HepG2 (cell line): Measurements from ENCODE around the gene NFATC3. TPM values are rescaled to one million over a fixed set of nuclear protein-coding genes. Genes with fewer than 3 reads are reported as not detected.

Experiments used
- FOSL2 ChIP-seq: sonication (generic); formaldehyde crosslinking; IDR thresholded peaks from 2 replicates; pipeline ENCODE4 v1.4.0; 2020; ENCODE audit warnings: missing genetic modification reagents
- FOXK1 ChIP-seq: sonication (generic); formaldehyde crosslinking; IDR thresholded peaks from 2 replicates; pipeline ENCODE4 v1.4.0; 2020; ENCODE audit warnings: low read depth, missing genetic modification reagents, borderline replicate concordance
- IKZF4 ChIP-seq: sonication (generic); formaldehyde crosslinking; IDR thresholded peaks from 2 replicates; pipeline ENCODE4 v1.5.1; 2020; ENCODE audit warnings: borderline replicate concordance, mild to moderate bottlenecking, low read depth, missing genetic modification reagents; ENCODE audit errors: not compliant biosample characterization
- KDM5A ChIP-seq: fragments of 200-600 bp; sonication (generic); IDR thresholded peaks from 2 replicates; pipeline ENCODE4 v1.7.0; 2018; ENCODE audit warnings: antibody characterized with exemption, mild to moderate bottlenecking, low read length, borderline replicate concordance
- PTBP1 ChIP-seq: fragments of 200-400 bp; formaldehyde crosslinking; IDR thresholded peaks from 2 replicates; pipeline ENCODE4 v1.6.1; 2018; ENCODE audit warnings: low read length, low read depth; ENCODE audit not compliant: poor library complexity, severe bottlenecking
- SMC3 ChIP-seq: IDR thresholded peaks from 2 replicates; pipeline ENCODE4 v1.6.1; 2011; ENCODE audit warnings: low read length, improper control_type of control experiment
- TCF7 ChIP-seq: sonication (generic); IDR thresholded peaks from 2 replicates; pipeline ENCODE4 v1.6.1; 2016; ENCODE audit warnings: antibody characterized with exemption, low read depth
- ZNF441 ChIP-seq: sonication (generic); formaldehyde crosslinking; IDR thresholded peaks from 2 replicates; pipeline ENCODE4 v1.7.0; 2021; ENCODE audit warnings: missing genetic modification reagents, borderline replicate concordance
- ZNF460 ChIP-seq: sonication (generic); formaldehyde crosslinking; IDR thresholded peaks from 2 replicates; pipeline ENCODE4 v1.5.1; 2020; ENCODE audit warnings: missing genetic modification reagents, mild to moderate bottlenecking, borderline replicate concordance
- ZNF563 ChIP-seq: sonication (generic); formaldehyde crosslinking; IDR thresholded peaks from 2 replicates; pipeline ENCODE4 v1.8.0; 2022; ENCODE audit warnings: mild to moderate bottlenecking, moderate library complexity, missing genetic modification reagents
- ZNF703 ChIP-seq: sonication (generic); formaldehyde crosslinking; IDR thresholded peaks from 2 replicates; pipeline ENCODE4 v1.5.1; 2020; ENCODE audit warnings: missing genetic modification reagents, mild to moderate bottlenecking, moderate library complexity, borderline replicate concordance
- ZNF713 ChIP-seq: sonication (generic); formaldehyde crosslinking; IDR thresholded peaks from 2 replicates; pipeline ENCODE4 v1.4.0; 2020; ENCODE audit warnings: mild to moderate bottlenecking, missing genetic modification reagents
- ZSCAN22 ChIP-seq: sonication (generic); formaldehyde crosslinking; IDR thresholded peaks from 2 replicates; pipeline ENCODE4 v1.4.0; 2020; ENCODE audit warnings: mild to moderate bottlenecking, missing genetic modification reagents
- polyA plus RNA-seq, 8 experiments: library from polyadenylated mRNA; depleted of rRNA in 3 of 8; stranded (reverse) in 7 of 8; unstranded in 1 of 8; fragments of >200 nt; fragmentation: Illumina TruSeq in 4 of 8; extraction: Trizol in 4 of 8; gene quantifications; 2 replicates each; pipeline versions ENCODE4 v1.2.1 to v1.2.3, GENCODE V29; 2011 to 2016; ENCODE audit warnings: low read depth in 4 of 8, missing spikeins in 1 of 8, mixed read lengths in 1 of 8; ENCODE audit not compliant: insufficient read depth in 1 of 8
- total RNA-seq, 5 experiments: library from RNA; depleted of rRNA; stranded (reverse); fragments of >200 nt; fragmentation: Illumina TruSeq; extraction: Trizol; gene quantifications; 2 replicates each; pipeline ENCODE4 v1.2.3, GENCODE V29; 2016; ENCODE audit warnings: low read depth in 1 of 5
- TF ChIP-seq, protein P1 (sequence below): sonication (generic); formaldehyde crosslinking; IDR thresholded peaks from 2 replicates; pipeline ENCODE4 v1.5.0; 2020; ENCODE audit warnings: mild to moderate bottlenecking, missing genetic modification reagents
- TF ChIP-seq, protein P2 (sequence below): sonication (generic); formaldehyde crosslinking; IDR thresholded peaks from 2 replicates; pipeline ENCODE4 v1.4.0; 2020; ENCODE audit warnings: missing genetic modification reagents
- TF ChIP-seq, protein P3 (sequence below): sonication (generic); formaldehyde crosslinking; IDR thresholded peaks from 2 replicates; pipeline ENCODE4 v1.4.0; 2020; ENCODE audit warnings: missing genetic modification reagents
- TF ChIP-seq, protein P4 (sequence below): sonication (generic); formaldehyde crosslinking; IDR thresholded peaks from 2 replicates; pipeline ENCODE4 v1.9.0; 2022; ENCODE audit warnings: low read depth, missing genetic modification reagents
- TF ChIP-seq, protein P5 (sequence below): sonication (generic); formaldehyde crosslinking; IDR thresholded peaks from 2 replicates; pipeline ENCODE4 v1.9.0; 2021; ENCODE audit warnings: missing genetic modification reagents, borderline replicate concordance

The NFATC3 gene
- total and polyA plus RNA-seq, 2 of the 13 experiments (the other 11 are each of a cell fraction or from before 2014, with no cell fraction given): 52.6 to 62.7 TPM

DNA sequence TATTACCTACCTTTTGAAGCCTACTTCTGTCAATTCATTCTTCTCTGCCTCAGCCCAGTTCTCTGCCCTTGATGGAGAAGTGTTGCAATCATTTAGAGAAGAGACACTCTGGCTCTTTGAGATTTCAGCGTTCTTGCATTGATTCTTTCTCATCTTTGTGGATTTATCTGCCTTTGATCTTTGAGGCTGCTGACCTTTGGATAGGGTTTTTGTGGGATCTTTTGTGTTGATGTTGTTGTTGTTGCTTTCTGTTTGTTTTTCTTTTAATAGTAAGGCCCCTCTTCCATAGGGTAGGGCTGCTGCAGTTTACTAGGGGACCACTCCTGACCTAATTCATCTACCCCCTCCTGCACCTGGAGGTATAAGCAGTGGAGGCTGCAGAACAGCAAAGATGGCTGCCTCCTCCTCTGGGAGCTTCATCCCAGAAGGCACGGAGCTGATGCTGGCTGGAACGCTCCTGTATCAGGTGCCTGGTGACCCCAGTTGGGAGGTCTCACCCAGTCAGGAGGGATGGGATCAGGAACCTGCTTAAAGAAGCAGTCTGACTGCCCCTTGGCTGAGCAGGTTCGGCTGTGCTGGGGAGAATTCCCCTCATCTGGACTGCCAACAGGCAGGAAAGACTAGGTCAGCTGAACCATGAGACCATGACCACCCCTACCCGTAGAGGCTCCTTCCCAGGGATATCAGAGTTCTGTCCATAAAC lies 28.0 kb downstream of the NFATC3 start (continued):
- TF ChIP-seq, protein P1, sequence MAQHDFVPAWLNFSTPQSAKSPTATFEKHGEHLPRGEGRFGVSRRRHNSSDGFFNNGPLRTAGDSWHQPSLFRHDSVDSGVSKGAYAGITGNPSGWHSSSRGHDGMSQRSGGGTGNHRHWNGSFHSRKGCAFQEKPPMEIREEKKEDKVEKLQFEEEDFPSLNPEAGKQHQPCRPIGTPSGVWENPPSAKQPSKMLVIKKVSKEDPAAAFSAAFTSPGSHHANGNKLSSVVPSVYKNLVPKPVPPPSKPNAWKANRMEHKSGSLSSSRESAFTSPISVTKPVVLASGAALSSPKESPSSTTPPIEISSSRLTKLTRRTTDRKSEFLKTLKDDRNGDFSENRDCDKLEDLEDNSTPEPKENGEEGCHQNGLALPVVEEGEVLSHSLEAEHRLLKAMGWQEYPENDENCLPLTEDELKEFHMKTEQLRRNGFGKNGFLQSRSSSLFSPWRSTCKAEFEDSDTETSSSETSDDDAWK (CRISPR knock-in tag): no peak
- TF ChIP-seq ZSCAN22 (CRISPR knock-in tag) (no peak), KDM5A (no peak), ZNF460 (no peak; the same call in 1 of the 2 replicates), PTBP1 (no peak), ZNF441 (CRISPR knock-in tag) (no peak), SMC3 (peak; percentile 42; the same call in 1 of the 2 replicates), ZNF703 (CRISPR knock-in tag) (no peak), IKZF4 (CRISPR knock-in tag) (no peak), TCF7 (peak; percentile 98), FOXK1 (CRISPR knock-in tag) (peak; percentile 94), ZNF713 (CRISPR knock-in tag) (no peak), FOSL2 (CRISPR knock-in tag) (peak; percentile 62), ZNF563 (CRISPR knock-in tag) (no peak)
- TF ChIP-seq, protein P2, sequence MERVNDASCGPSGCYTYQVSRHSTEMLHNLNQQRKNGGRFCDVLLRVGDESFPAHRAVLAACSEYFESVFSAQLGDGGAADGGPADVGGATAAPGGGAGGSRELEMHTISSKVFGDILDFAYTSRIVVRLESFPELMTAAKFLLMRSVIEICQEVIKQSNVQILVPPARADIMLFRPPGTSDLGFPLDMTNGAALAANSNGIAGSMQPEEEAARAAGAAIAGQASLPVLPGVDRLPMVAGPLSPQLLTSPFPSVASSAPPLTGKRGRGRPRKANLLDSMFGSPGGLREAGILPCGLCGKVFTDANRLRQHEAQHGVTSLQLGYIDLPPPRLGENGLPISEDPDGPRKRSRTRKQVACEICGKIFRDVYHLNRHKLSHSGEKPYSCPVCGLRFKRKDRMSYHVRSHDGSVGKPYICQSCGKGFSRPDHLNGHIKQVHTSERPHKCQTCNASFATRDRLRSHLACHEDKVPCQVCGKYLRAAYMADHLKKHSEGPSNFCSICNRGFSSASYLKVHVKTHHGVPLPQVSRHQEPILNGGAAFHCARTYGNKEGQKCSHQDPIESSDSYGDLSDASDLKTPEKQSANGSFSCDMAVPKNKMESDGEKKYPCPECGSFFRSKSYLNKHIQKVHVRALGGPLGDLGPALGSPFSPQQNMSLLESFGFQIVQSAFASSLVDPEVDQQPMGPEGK (CRISPR knock-in tag): peak; percentile 55
- TF ChIP-seq, protein P3, sequence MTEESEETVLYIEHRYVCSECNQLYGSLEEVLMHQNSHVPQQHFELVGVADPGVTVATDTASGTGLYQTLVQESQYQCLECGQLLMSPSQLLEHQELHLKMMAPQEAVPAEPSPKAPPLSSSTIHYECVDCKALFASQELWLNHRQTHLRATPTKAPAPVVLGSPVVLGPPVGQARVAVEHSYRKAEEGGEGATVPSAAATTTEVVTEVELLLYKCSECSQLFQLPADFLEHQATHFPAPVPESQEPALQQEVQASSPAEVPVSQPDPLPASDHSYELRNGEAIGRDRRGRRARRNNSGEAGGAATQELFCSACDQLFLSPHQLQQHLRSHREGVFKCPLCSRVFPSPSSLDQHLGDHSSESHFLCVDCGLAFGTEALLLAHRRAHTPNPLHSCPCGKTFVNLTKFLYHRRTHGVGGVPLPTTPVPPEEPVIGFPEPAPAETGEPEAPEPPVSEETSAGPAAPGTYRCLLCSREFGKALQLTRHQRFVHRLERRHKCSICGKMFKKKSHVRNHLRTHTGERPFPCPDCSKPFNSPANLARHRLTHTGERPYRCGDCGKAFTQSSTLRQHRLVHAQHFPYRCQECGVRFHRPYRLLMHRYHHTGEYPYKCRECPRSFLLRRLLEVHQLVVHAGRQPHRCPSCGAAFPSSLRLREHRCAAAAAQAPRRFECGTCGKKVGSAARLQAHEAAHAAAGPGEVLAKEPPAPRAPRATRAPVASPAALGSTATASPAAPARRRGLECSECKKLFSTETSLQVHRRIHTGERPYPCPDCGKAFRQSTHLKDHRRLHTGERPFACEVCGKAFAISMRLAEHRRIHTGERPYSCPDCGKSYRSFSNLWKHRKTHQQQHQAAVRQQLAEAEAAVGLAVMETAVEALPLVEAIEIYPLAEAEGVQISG (CRISPR knock-in tag): 0 out of 2 replicates have a peak, but pooled peaks have one; percentile 18
- TF ChIP-seq, protein P4, sequence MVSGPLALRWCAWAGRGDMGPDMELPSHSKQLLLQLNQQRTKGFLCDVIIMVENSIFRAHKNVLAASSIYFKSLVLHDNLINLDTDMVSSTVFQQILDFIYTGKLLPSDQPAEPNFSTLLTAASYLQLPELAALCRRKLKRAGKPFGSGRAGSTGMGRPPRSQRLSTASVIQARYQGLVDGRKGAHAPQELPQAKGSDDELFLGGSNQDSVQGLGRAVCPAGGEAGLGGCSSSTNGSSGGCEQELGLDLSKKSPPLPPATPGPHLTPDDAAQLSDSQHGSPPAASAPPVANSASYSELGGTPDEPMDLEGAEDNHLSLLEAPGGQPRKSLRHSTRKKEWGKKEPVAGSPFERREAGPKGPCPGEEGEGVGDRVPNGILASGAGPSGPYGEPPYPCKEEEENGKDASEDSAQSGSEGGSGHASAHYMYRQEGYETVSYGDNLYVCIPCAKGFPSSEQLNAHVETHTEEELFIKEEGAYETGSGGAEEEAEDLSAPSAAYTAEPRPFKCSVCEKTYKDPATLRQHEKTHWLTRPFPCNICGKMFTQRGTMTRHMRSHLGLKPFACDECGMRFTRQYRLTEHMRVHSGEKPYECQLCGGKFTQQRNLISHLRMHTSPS (CRISPR knock-in tag): no peak
- TF ChIP-seq, protein P5, sequence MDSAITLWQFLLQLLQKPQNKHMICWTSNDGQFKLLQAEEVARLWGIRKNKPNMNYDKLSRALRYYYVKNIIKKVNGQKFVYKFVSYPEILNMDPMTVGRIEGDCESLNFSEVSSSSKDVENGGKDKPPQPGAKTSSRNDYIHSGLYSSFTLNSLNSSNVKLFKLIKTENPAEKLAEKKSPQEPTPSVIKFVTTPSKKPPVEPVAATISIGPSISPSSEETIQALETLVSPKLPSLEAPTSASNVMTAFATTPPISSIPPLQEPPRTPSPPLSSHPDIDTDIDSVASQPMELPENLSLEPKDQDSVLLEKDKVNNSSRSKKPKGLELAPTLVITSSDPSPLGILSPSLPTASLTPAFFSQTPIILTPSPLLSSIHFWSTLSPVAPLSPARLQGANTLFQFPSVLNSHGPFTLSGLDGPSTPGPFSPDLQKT: no peak
